K562 (cell line): ENCODE measurements around the gene PRMT5. TPM values are rescaled to one million over a fixed set of nuclear protein-coding genes. Genes with fewer than 3 reads are reported as not detected.

Source experiments
- NFIC ChIP-seq: fragments of 450-650 bp; IDR thresholded peaks from 2 replicates; pipeline ENCODE4 v1.6.1; 2017; ENCODE audit warnings: mild to moderate bottlenecking, inconsistent platforms
- NR2C1 ChIP-seq, 2 experiments: fragments of 450-650 bp; IDR thresholded peaks; 2 replicates each; pipeline ENCODE4 v1.6.1; 2017; ENCODE audit warnings: mild to moderate bottlenecking in 2 of 2, antibody characterized with exemption in 1 of 2, inconsistent platforms in 1 of 2, missing compliant biosample characterization in 1 of 2, missing genetic modification characterization in 1 of 2
- XRCC5 ChIP-seq: fragments of 200-400 bp; formaldehyde crosslinking; IDR thresholded peaks from 2 replicates; pipeline ENCODE4 v1.6.1; 2017; ENCODE audit warnings: low read depth, mild to moderate bottlenecking, low read length
- YBX1 ChIP-seq: fragments of 450-650 bp; IDR thresholded peaks from 2 replicates; pipeline ENCODE4 v1.7.1; 2016; ENCODE audit warnings: mild to moderate bottlenecking
- ZBTB1 ChIP-seq: sonication (generic); formaldehyde crosslinking; IDR thresholded peaks from 2 replicates; pipeline ENCODE4 v1.8.1; 2023; ENCODE audit warnings: missing genetic modification reagents, low read depth, mild to moderate bottlenecking, borderline replicate concordance
- ZFP36 ChIP-seq: fragments of 150-350 bp; IDR thresholded peaks from 2 replicates; pipeline ENCODE4 v1.6.1; 2018; ENCODE audit warnings: low read length, low read depth; ENCODE audit not compliant: partially characterized antibody
- ZNF165 ChIP-seq: fragments of 250-450 bp; sonication (Bioruptor Pico); IDR thresholded peaks from 2 replicates; pipeline ENCODE4 v1.4.0; 2020; ENCODE audit warnings: borderline replicate concordance
- polyA plus RNA-seq, 8 experiments: library from polyadenylated mRNA; depleted of rRNA in 4 of 8; stranded (reverse) in 5 of 8; unstranded in 3 of 8; fragments of >200 nt; fragmentation: Nextera tagmentation in 2 of 8; fragmentation: Illumina TruSeq in 1 of 8; extraction: Ambion mirVana in 2 of 8; extraction: Trizol in 1 of 8; gene quantifications; 2 replicates each; pipeline versions ENCODE4 v1.2.1 to v1.2.3, GENCODE V29; 2011 to 2014; ENCODE audit warnings: inconsistent platforms in 1 of 8, missing spikeins in 1 of 8
- total RNA-seq, 7 experiments: library from RNA; depleted of rRNA in 6 of 7; stranded (reverse); fragments of >200 nt in 6 of 7; fragmentation: Illumina TruSeq in 2 of 7; extraction: Trizol in 2 of 7; gene quantifications; 2 replicates each; pipeline versions ENCODE4 v1.2.1 to v1.2.3, GENCODE V29; 2011 to 2021; ENCODE audit warnings: low replicate concordance in 1 of 7
- TF ChIP-seq, protein P1 (sequence below): fragments of 450-650 bp; formaldehyde crosslinking; IDR thresholded peaks from 2 replicates; pipeline ENCODE4 v1.4.0; 2020; ENCODE audit warnings: mild to moderate bottlenecking, moderate library complexity
- TF ChIP-seq, protein P2 (sequence below): fragments of 200-800 bp; sonication (Bioruptor generic); IDR thresholded peaks from 2 replicates; pipeline ENCODE4 v1.6.1; 2017; ENCODE audit warnings: missing genetic modification characterization, missing compliant biosample characterization
- TF ChIP-seq, protein P3 (sequence below): fragments of 250-450 bp; sonication (Bioruptor Pico); IDR thresholded peaks from 2 replicates; pipeline ENCODE4 v1.8.0; 2022; ENCODE audit warnings: moderate library complexity, mild to moderate bottlenecking, inconsistent platforms
- TF ChIP-seq, protein P4 (sequence below): fragments of 450-650 bp; formaldehyde crosslinking; IDR thresholded peaks from 2 replicates; pipeline ENCODE4 v1.4.0; 2020; ENCODE audit warnings: mild to moderate bottlenecking, mixed read lengths
- TF ChIP-seq, protein P5 (sequence below): IDR thresholded peaks from 2 replicates; pipeline ENCODE4 v1.6.1; 2012; ENCODE audit warnings: low read depth, low read length, improper control_type of control experiment, borderline replicate concordance

The PRMT5 gene
- total and polyA plus RNA-seq, 9 of the 15 experiments (the other 6 are each of a cell fraction or from before 2014, with no cell fraction given): 114 to 552 (median 222) TPM

DNA sequence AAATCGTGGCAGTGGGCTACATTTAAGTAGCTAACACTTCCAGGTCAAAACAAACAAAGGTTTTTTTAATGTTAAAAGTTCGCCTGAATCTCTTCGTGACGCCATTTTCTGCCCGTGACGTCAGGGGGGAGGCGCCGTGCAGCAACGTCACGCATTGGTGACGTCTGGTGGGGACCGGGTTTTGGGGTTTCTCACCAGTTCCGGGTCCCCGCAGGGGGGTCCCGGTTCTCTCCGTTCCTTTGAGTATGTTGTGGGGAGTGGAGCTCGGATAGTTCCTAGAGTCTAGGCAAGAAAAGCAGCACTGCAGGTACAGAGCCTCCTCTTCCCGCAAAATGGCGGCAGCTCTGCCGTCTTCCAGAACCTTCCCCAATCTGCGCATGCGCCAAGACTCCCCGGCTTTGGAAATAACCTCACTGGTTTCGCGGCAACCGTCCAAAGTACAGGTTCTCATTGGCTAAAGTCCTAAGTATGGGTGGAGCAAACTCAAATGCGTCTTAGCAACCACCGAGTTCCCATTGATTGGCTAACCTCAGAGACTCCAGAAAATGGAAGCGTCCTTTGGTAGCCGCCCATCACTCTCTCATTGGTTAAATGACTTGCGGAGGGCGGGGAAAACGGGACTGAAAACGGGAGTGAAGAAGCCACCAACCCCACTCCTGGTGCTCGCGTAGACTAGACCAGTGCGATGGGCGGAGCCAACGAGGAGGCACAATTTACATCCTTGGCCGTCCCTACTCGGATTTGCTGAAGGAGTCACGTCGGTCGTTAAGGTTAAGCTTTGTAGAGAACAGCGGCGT lies 10.2 kb downstream of the PRMT5 start, which contains the start of gene RBM23 (continued):
- TF ChIP-seq, protein P1, sequence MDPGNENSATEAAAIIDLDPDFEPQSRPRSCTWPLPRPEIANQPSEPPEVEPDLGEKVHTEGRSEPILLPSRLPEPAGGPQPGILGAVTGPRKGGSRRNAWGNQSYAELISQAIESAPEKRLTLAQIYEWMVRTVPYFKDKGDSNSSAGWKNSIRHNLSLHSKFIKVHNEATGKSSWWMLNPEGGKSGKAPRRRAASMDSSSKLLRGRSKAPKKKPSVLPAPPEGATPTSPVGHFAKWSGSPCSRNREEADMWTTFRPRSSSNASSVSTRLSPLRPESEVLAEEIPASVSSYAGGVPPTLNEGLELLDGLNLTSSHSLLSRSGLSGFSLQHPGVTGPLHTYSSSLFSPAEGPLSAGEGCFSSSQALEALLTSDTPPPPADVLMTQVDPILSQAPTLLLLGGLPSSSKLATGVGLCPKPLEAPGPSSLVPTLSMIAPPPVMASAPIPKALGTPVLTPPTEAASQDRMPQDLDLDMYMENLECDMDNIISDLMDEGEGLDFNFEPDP (CRISPR knock-in tag): no peak
- TF ChIP-seq ZNF165 (CRISPR knock-in tag): no peak
- no peak for TF ChIP-seq XRCC5
- no peak for TF ChIP-seq ZFP36
- peak; percentile 10; the same call in 1 of the 2 replicates for TF ChIP-seq NFIC
- TF ChIP-seq ZBTB1 (CRISPR knock-in tag): no peak
- TF ChIP-seq YBX1: no peak
- TF ChIP-seq, protein P2, sequence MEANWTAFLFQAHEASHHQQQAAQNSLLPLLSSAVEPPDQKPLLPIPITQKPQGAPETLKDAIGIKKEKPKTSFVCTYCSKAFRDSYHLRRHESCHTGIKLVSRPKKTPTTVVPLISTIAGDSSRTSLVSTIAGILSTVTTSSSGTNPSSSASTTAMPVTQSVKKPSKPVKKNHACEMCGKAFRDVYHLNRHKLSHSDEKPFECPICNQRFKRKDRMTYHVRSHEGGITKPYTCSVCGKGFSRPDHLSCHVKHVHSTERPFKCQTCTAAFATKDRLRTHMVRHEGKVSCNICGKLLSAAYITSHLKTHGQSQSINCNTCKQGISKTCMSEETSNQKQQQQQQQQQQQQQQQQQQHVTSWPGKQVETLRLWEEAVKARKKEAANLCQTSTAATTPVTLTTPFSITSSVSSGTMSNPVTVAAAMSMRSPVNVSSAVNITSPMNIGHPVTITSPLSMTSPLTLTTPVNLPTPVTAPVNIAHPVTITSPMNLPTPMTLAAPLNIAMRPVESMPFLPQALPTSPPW (CRISPR knock-in tag): no peak; the same call in 1 of the 2 replicates
- TF ChIP-seq, protein P3, sequence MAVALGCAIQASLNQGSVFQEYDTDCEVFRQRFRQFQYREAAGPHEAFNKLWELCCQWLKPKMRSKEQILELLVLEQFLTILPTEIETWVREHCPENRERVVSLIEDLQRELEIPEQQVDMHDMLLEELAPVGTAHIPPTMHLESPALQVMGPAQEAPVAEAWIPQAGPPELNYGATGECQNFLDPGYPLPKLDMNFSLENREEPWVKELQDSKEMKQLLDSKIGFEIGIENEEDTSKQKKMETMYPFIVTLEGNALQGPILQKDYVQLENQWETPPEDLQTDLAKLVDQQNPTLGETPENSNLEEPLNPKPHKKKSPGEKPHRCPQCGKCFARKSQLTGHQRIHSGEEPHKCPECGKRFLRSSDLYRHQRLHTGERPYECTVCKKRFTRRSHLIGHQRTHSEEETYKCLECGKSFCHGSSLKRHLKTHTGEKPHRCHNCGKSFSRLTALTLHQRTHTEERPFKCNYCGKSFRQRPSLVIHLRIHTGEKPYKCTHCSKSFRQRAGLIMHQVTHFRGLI (CRISPR knock-in tag): no peak
- TF ChIP-seq, protein P4, sequence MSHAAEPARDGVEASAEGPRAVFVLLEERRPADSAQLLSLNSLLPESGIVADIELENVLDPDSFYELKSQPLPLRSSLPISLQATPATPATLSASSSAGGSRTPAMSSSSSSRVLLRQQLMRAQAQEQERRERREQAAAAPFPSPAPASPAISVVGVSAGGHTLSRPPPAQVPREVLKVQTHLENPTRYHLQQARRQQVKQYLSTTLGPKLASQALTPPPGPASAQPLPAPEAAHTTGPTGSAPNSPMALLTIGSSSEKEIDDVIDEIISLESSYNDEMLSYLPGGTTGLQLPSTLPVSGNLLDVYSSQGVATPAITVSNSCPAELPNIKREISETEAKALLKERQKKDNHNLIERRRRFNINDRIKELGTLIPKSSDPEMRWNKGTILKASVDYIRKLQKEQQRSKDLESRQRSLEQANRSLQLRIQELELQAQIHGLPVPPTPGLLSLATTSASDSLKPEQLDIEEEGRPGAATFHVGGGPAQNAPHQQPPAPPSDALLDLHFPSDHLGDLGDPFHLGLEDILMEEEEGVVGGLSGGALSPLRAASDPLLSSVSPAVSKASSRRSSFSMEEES: no peak
- TF ChIP-seq NR2C1 (IDR thresholded peaks at IDR 0.05): peak; percentile 83
- peak; percentile 78 for TF ChIP-seq NR2C1 (tag; IDR thresholded peaks at IDR 0.05)
- TF ChIP-seq, protein P5, sequence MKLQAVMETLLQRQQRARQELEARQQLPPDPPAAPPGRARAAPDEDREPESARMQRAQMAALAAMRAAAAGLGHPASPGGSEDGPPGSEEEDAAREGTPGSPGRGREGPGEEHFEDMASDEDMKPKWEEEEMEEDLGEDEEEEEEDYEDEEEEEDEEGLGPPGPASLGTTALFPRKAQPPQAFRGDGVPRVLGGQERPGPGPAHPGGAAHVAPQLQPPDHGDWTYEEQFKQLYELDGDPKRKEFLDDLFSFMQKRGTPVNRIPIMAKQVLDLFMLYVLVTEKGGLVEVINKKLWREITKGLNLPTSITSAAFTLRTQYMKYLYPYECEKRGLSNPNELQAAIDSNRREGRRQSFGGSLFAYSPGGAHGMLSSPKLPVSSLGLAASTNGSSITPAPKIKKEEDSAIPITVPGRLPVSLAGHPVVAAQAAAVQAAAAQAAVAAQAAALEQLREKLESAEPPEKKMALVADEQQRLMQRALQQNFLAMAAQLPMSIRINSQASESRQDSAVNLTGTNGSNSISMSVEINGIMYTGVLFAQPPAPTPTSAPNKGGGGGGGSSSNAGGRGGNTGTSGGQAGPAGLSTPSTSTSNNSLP: no peak
